Stimulated activated effector memory CD8-positive, alpha-beta T cell treated with anti-CD3 and anti-CD28 coated beads, Interleukin-12 subunit alpha, Interleukin-12 subunit beta, amount 100 ng/mL, for 72 hours (primary cell): Measurements from ENCODE around the gene OR8D1.
"Not testable (repeated sequence)": the region's sequence is repeated elsewhere in the genome, so short reads cannot be mapped to it uniquely, and the experiment has no call there.

Experiments
- ATAC-seq: fragments of 150-1000 bp; cut with Tn5 transposase; 2 replicates; pipeline ENCODE4 v1.10.0; 2021
- DNase-seq, 2 donors: peaks; one replicate each; pipeline ENCODE4 v3.0.0; 2021 to 2022; ENCODE audit warnings: low spot score in 2 of 2
- H3K27ac Mint-ChIP-seq: one replicate; pipeline ENCODE4 v1.8.0; 2022; ENCODE audit warnings: mild to moderate bottlenecking, mixed read lengths
- H3K36me3 Mint-ChIP-seq: one replicate; pipeline ENCODE4 v1.8.0; 2022; ENCODE audit warnings: mild to moderate bottlenecking, mixed read lengths
- H3K4me1 Mint-ChIP-seq: one replicate; pipeline ENCODE4 v1.8.0; 2022; ENCODE audit warnings: mixed read lengths
- H3K4me3 Mint-ChIP-seq: one replicate; pipeline ENCODE4 v1.8.0; 2022; ENCODE audit warnings: mild to moderate bottlenecking, mixed read lengths
- H3K9me3 Mint-ChIP-seq: one replicate; pipeline ENCODE4 v1.8.0; 2022; ENCODE audit warnings: mixed read lengths

OR8D1 gene

DNA sequence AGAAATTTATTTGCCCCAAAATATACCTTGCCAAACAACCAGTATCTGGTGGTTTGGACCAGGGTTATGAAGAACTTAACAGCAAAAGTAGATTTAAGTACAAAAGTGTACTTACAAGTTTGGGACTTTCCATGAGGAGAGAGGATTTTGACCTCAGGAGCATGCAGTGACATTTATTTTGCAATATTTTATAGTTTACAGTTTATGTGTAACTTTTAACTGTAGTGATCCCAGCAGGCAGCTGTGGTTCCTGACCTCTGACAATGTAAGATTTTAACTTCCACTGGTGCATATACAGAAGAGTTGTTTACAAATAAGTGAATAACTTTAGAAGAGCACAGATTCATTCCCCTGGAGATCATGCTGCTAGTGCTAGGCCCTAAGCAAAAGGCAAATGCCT is 6.7 kb downstream of the OR8D1 start:
- DNase-seq (no peak), ATAC-seq (no peak)
- H3K4me1 Mint-ChIP-seq = no peaks in the 10 kb centered on the region
- no peaks in the 10 kb centered on the region for H3K36me3 Mint-ChIP-seq
- peaks cover 11% of the 10 kb centered on the region for H3K9me3 Mint-ChIP-seq
- H3K27ac Mint-ChIP-seq = no peak overlapping the region
- no peak overlapping the region for H3K4me3 Mint-ChIP-seq

DNA sequence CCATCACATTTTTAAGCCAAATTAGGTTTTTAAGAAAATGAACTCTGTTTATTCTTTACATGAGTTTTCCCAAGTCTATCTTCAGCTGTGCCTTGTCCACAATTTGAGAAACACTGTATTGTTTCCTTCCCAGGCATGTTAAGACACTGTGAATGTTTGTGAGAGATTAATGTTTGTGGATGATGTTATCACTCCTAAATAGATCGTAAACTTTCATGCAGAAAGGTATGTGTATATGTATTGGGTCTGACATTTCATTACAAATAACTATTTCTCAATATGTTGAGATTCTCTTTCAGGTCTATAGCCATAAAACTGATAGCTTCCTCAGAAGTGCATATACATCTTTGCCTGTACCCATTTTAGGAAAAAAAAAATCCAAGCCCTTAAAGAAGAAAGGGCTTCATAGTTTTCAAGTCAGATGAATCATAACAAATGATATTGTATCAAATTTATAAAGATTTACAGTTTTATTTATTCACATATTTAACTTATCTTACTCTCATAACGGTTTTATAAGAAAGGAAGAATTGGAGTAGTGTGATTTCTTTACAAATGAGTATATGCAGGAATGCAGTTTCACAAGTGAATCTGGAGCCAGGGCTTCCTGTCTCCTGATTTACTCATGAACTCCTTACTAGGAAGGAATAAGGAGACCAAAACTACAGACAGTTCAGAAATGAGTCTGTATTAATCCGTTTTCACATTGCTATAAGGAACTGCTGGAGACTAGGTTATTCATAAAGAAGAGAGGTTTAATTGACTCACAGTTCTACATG is 11.2 kb downstream of the OR8D1 start:
- Mint-ChIP-seq H3K27ac (no peak overlapping the region), H3K9me3 (no peaks in the 10 kb centered on the region), H3K4me1 (no peaks in the 10 kb centered on the region), H3K4me3 (no peak overlapping the region), H3K36me3 (no peaks in the 10 kb centered on the region)
- no peak for DNase-seq
- ATAC-seq = no peak

DNA sequence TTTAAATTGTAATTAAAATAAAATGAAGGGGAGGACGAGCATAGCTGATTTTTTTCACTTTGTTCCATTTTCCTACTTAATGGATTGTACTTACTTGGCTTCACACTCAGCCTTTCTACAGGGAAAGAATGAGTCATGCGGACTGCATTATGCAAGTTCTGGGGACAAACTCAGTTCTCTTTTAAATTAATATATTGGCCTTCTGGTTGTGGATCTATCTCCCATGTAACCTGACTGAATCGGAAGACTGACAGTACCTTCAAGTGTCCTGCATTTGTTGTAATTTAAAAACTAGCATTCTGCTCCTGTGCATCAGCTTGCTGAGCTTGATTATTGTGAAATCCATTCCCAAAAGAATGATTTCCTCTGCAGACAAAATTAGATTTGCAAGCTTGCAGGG is 12.2 kb downstream of the OR8D1 start:
- ATAC-seq (no peak), DNase-seq (no peak)
- no peak overlapping the region for H3K4me3 Mint-ChIP-seq

DNA sequence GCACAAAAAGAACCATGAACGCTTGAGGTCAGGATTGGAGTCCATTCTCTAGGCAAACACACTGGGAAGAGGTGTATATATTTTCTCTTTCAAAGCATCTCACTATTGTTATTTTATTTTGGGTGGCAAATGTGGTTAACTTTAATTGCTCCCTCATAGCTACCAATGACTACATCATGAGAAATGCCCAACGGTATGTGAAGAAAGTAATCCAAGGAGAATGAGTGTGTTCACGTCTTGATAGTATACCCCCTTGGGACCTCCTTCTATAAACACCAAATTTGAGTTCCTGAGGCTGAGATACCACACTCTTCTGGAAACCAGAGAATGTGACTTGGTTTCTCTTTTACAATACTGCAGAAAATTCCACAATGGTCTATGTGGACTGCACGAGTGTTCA is 15.8 kb downstream of the OR8D1 start:
- Mint-ChIP-seq H3K9me3 (no peaks in the 10 kb centered on the region), H3K36me3 (no peaks in the 10 kb centered on the region), H3K4me3 (no peak overlapping the region), H3K4me1 (no peaks in the 10 kb centered on the region), H3K27ac (no peak overlapping the region)
- ATAC-seq (no peak), DNase-seq (no peak)

More for the DNA sequence above, 12.2 kb downstream of the OR8D1 start:
- Mint-ChIP-seq H3K36me3 (no peaks in the 10 kb centered on the region), H3K9me3 (no peaks in the 10 kb centered on the region), H3K4me1 (no peaks in the 10 kb centered on the region), H3K27ac (no peak overlapping the region)

DNA sequence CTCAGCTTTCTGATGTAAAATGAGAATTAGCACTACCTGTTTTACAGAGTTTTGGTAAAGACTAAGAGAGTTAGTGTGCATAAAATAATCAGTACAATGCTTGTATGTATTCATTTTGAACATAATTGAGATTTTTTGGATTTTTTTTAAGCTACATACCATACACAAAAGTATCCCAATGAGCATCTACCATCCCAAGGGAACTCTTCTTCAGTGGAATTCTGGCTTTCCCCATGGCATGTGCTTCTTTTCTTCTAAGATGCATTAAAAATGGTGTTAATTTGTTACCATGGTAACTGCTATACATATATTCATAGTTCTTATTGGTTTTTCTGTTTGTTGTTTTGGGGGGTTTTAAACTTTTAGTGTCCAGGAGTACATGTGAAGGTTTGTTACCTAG is 17.7 kb downstream of the OR8D1 start:
- no peak for ATAC-seq
- Mint-ChIP-seq H3K4me3 (no peak overlapping the region), H3K4me1 (no peaks in the 10 kb centered on the region), H3K27ac (no peak overlapping the region), H3K36me3 (no peaks in the 10 kb centered on the region), H3K9me3 (peaks cover 4% of the 10 kb centered on the region)
- no peak for DNase-seq

DNA sequence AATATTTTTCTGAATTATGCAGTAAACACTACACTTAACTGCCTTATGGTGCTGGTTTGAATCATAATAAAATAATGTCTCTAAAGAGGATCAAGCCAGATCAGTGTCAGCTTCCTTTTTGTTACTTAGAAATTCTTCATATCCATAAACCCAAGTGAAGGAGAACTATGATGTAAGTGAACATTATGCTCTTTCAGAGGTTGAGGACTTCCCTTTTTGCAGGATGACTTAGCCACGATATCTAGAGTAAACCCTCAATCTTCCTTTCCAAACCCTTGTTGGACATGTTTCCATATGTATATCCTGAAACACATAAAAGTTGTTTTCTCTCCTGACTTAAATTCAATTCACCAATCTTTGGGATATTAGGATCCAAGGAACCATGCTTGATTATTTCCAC is 19.1 kb downstream of the OR8D1 start:
- ATAC-seq (no peak), DNase-seq (no peak)
- H3K4me1 Mint-ChIP-seq = no peaks in the 10 kb centered on the region
- H3K4me3 Mint-ChIP-seq = no peak overlapping the region
- H3K27ac Mint-ChIP-seq = no peak overlapping the region
- H3K36me3 Mint-ChIP-seq = no peaks in the 10 kb centered on the region
- peaks cover 4% of the 10 kb centered on the region for H3K9me3 Mint-ChIP-seq

- Mint-ChIP-seq H3K36me3 (no peaks in the 10 kb centered on the region), H3K9me3 (peaks cover 9% of the 10 kb centered on the region), H3K4me3 (no peak overlapping the region), H3K27ac (no peak overlapping the region), H3K4me1 (no peaks in the 10 kb centered on the region)
- no peak for DNase-seq
- ATAC-seq = no peak
These were observed 28.0 kb downstream of the OR8D1 start for GRCh38 chr11:124285610-124286344.

- no peak for DNase-seq
- H3K4me1 Mint-ChIP-seq = no peaks in the 10 kb centered on the region
- peaks cover 10% of the 10 kb centered on the region for H3K9me3 Mint-ChIP-seq
- no peak overlapping the region for H3K27ac Mint-ChIP-seq
- no peak overlapping the region for H3K4me3 Mint-ChIP-seq
- H3K36me3 Mint-ChIP-seq = no peaks in the 10 kb centered on the region
- ATAC-seq = no peak
These were observed 35.5 kb downstream of the OR8D1 start for GRCh38 chr11:124278261-124278660.

DNA sequence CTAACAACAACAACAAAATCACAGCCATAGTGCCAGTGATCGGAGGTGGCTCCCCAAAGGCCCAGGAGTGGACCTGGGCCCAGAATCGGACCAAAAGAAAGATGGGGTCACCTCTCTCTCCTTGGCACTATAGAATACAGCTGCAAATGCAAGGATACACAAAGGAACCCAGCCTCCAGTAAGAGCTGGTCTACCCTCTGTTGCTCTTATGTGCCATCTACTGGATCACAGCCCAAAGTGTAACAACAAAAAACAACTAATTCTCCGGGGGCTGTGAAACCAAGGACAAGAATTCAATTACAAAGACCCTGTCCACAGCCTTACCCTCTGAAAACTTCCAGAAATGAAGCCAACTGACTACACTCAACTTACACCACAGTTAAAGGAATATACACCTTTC is 35.9 kb downstream of the OR8D1 start:
- no peak overlapping the region for H3K27ac Mint-ChIP-seq
- no peak for DNase-seq
- peaks cover 10% of the 10 kb centered on the region for H3K9me3 Mint-ChIP-seq
- no peaks in the 10 kb centered on the region for H3K36me3 Mint-ChIP-seq
- no peak for ATAC-seq
- no peak overlapping the region for H3K4me3 Mint-ChIP-seq
- no peaks in the 10 kb centered on the region for H3K4me1 Mint-ChIP-seq

DNA sequence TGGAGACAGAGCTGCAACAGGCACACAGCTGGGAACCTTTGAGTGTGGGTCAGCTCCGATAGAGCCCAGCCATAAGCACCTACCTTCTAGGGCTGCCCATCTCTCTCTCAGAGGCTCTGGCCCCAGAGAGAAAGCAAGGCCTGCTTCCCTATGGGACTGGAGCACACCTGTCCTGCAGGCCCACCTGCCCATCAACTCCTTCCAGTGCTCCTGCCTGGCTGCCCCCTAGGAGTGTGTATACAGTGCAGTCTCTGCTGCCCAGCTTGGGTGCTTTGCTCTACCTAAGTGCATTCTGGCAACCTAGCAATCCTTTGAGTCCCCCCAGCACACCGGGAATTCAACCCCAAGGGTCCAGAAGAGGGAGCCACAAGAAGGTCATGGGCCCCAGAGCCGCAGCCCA is 36.5 kb downstream of the OR8D1 start:
- ATAC-seq (peak; percentile 32), DNase-seq (no peak)
- Mint-ChIP-seq H3K36me3 (no peaks in the 10 kb centered on the region), H3K4me1 (no peaks in the 10 kb centered on the region), H3K4me3 (no peak overlapping the region), H3K9me3 (peaks cover 10% of the 10 kb centered on the region), H3K27ac (no peak overlapping the region)

- no peaks in the 10 kb centered on the region for H3K4me1 Mint-ChIP-seq
- peak; percentile 53 for ATAC-seq
- no peaks in the 10 kb centered on the region for H3K36me3 Mint-ChIP-seq
- DNase-seq = no peak
- H3K4me3 Mint-ChIP-seq = no peak overlapping the region
- H3K9me3 Mint-ChIP-seq = peaks cover 7% of the 10 kb centered on the region
- no peak overlapping the region for H3K27ac Mint-ChIP-seq
These were observed 37.7 kb downstream of the OR8D1 start for GRCh38 chr11:124276081-124276480.

DNA sequence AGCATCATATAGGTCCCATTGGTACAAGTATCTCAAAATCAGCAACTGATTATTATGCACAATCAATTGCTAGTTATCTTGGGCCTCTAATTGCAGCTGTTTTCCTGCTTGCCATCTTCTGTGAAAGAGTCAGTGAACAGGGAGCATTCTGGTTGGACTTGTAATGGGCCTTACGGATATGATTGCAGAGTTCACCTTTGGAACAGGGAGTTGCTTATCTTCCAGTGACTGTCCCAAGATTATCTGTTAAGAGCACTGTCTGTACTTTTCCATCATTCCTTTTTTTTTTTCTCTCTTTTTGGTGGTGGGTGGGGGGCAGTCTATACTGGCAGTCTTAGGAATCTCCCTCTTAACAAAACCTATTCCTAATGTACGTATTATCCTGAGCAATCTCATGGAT is 39.7 kb downstream of the OR8D1 start:
- H3K36me3 Mint-ChIP-seq = no peaks in the 10 kb centered on the region
- H3K4me3 Mint-ChIP-seq = no peak overlapping the region
- no peak overlapping the region for H3K27ac Mint-ChIP-seq
- ATAC-seq (no peak), DNase-seq (no peak)
- no peaks in the 10 kb centered on the region for H3K4me1 Mint-ChIP-seq
- H3K9me3 Mint-ChIP-seq = no peaks in the 10 kb centered on the region

GRCh38 chr11:124270886-124271285 is 42.9 kb downstream of the OR8D1 start:
- H3K36me3 Mint-ChIP-seq, H3K4me3 Mint-ChIP-seq, H3K27ac Mint-ChIP-seq, ATAC-seq, H3K4me1 Mint-ChIP-seq, DNase-seq, H3K9me3 Mint-ChIP-seq: not testable (repeated sequence)

GRCh38 chr11:124265041-124265440 is 48.7 kb downstream of the OR8D1 start:
- not testable (repeated sequence) for H3K9me3 Mint-ChIP-seq, H3K27ac Mint-ChIP-seq, DNase-seq, H3K4me1 Mint-ChIP-seq, ATAC-seq, H3K36me3 Mint-ChIP-seq, H3K4me3 Mint-ChIP-seq

DNA sequence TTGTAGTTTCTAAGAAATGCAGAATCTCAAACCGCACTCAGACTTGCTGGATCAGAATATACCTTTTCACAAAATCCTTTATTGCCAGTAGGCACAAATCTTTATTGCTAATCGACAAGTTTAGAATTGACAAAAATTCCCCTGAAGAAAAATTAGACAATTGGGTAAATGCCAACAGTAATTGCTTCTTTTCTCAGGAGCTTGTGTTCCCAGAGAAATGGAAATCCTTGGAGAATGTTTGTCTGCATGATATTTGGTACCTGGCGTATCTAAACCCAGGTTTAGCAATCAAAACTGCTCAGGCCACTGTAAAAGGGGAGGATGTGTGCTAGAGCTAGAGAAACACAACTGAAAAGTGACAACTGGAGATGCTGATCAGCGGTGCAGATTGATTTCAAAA is 57.7 kb downstream of the OR8D1 start, which contains the start of gene OR8G5:
Gene OR8G5 (plus strand): TSS at position 301 of the 400 bp plus-strand sequence. CDS start 8,556 bp downstream, outside the sequence.
- DNase-seq (no peak), ATAC-seq (no peak)
- no peaks in the 10 kb centered on the region for H3K4me1 Mint-ChIP-seq
- H3K4me3 Mint-ChIP-seq = no peak within 1 kb of the TSS
- no peaks in the 10 kb centered on the region for H3K36me3 Mint-ChIP-seq
- H3K9me3 Mint-ChIP-seq = no peaks in the 10 kb centered on the region
- H3K27ac Mint-ChIP-seq = no peak within 1 kb of the TSS
